ENCODE measurements around the gene TSPY9.
"Not testable (repeated sequence)": the region's sequence is repeated elsewhere in the genome, so short reads cannot be mapped to it uniquely, and the experiment has no call there.

The TSPY9 gene, protein sequence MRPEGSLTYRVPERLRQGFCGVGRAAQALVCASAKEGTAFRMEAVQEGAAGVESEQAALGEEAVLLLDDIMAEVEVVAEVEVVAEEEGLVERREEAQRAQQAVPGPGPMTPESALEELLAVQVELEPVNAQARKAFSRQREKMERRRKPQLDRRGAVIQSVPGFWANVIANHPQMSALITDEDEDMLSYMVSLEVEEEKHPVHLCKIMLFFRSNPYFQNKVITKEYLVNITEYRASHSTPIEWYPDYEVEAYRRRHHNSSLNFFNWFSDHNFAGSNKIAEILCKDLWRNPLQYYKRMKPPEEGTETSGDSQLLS

DNA sequence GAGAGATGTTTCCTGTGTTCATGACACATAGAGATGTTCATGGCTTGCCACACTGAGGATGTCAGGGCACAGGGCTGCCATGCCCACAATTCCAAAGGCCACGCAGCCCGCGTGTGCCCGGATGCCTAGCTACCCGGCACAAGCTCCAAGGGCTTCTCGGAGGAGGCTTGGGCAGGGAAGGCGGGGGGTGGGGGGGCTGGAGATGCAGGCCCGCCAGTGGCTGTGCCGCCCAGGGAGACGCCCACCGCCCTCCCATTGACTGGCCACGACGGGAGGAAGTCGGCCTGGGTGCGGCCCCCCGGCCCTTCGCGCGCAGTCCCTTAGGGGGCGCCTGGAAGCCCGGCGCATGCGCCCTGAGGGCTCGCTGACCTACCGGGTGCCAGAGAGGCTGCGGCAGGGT, at the start of gene TSPY9:
Gene TSPY9, plus strand, starts transcription at position 301 of the 400 bp plus-strand sequence. Its CDS starts 46 bp downstream, at position 347.
- DNase-seq (ENCODE audit: low read depth), result not testable (repeated sequence)

DNA sequence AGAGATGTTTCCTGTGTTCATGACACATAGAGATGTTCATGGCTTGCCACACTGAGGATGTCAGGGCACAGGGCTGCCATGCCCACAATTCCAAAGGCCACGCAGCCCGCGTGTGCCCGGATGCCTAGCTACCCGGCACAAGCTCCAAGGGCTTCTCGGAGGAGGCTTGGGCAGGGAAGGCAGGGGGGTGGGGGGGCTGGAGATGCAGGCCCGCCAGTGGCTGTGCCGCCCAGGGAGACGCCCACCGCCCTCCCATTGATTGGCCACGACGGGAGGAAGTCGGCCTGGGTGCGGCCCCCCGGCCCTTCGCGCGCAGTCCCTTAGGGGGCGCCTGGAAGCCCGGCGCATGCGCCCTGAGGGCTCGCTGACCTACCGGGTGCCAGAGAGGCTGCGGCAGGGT, 20.4 kb upstream of the TSPY9 start, which contains the start of gene TSPY1:
Gene TSPY1, plus strand, starts transcription at position 301 of the 400 bp plus-strand sequence. Its CDS starts 46 bp downstream, at position 347.
- not testable (repeated sequence) for DNase-seq (ENCODE audit: low read depth)

DNA sequence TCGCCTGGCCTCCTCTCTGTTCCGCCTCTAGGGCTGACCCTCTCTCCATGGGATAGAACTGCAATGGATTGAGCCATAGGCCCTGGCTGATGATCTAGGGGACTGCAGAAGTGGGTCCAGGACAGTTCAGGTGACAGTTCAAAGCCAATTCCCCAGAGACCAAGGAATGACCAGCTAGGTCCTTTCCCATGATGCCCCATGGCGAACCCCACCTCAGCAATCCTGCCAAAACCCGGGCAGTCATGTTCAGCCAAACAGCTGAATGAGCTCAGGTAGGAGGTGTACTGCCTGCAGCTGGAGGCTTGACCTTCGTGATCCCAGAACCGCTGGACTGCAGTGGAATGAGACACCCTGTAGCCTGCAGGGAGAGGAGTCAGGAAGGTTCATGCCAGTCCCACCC, 17.3 kb downstream of the TSPY9 start:
- not testable (repeated sequence) for DNase-seq (ENCODE audit: low read depth)

DNA sequence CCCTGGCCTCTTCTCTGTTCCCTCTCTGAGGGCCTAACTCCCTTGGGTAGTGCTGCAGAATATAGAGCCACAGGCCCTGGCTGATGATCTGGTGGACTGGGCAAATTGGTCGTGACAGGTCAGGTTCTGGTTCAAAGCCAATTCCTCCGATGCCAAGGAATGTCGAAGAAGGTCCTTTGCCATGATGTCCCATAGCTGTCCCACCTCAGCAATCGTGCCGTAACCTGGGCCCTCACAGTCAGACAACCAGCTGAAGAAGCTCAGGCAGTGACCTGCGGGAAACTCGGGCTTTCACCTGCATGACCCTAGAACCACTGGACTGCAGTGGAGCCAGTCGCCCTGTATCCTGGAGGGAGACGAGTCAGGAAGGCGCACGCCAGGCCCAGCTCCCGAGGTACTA, 29.2 kb downstream of the TSPY9 start:
- DNase-seq (ENCODE audit: low read depth), result not testable (repeated sequence)

DNA sequence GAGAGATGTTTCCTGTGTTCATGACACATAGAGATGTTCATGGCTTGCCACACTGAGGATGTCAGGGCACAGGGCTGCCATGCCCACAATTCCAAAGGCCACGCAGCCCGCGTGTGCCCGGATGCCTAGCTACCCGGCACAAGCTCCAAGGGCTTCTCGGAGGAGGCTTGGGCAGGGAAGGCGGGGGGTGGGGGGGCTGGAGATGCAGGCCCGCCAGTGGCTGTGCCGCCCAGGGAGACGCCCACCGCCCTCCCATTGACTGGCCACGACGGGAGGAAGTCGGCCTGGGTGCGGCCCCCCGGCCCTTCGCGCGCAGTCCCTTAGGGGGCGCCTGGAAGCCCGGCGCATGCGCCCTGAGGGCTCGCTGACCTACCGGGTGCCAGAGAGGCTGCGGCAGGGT, 40.5 kb downstream of the TSPY9 start, which contains the start of gene TSPY10:
Gene TSPY10, plus strand, starts transcription at position 301 of the 400 bp plus-strand sequence. Its CDS starts 46 bp downstream, at position 347.
- DNase-seq (ENCODE audit: low read depth), result not testable (repeated sequence)
